ENCODE data around the gene NSUN7.

Gene NSUN7

DNA sequence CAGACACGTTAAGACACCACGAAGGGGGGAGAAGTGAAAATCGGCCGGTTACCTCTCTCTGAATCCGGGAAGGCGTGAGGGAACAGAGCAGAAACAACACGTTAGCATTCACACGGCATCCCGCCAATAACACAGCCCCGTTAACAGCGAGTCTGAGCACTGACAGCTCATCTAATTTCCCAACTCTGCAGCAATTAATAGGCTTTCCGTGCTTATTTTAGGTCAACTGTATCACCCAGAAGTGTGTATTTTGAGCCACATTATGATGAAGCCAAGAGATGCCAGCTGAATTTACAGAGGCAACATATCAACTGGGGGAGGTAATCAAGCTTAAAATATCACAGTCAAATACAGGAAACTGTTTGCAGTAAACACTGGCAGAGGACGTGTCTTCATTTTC is 92.6 kb downstream of the NSUN7 start:
- in situ Hi-C loops (cut with MboI; ENCODE audit: low sequenced_read_pairs): loop anchor here (10.0 kb wide), 1 partner anchor 98 kb away; the partner anchor contains the start of gene NSUN7

DNA sequence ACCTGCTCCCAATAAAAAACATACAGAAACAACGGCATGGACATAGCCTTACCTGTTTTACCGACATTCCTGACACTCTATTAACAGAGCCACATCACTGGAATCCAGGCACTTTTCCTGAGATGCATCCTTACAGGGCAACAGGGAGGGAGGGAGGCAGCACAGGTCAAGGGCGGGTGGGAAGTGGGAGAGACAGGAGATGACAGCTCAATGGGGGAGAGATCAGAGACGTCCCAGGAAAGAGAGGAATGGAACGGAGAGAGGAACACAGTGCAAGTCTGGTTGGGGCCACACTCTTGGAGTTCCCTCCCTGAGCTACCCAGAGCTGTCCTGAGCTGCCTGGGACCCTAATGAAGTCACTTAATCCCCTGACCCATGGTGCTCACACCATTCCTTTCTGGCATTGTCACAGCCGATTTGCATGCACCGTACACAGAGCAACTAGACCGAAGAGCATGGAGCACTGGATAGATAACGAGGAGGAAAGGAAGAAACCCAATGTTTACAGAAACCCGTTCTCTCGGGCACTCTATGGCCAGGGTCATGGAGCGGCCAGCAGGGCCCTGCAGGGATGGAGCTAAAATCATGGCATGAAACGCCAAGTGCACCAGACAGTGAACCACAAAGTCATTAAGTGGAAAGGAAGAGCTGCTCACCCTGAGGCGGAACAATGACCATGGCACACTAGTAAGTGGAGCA is 93.1 kb downstream of the NSUN7 start:
- in situ Hi-C loops (cut with MboI; ENCODE audit: low sequenced_read_pairs): loop anchor here (10.0 kb wide), 1 partner anchor 98 kb away; the partner anchor contains the start of gene NSUN7

DNA sequence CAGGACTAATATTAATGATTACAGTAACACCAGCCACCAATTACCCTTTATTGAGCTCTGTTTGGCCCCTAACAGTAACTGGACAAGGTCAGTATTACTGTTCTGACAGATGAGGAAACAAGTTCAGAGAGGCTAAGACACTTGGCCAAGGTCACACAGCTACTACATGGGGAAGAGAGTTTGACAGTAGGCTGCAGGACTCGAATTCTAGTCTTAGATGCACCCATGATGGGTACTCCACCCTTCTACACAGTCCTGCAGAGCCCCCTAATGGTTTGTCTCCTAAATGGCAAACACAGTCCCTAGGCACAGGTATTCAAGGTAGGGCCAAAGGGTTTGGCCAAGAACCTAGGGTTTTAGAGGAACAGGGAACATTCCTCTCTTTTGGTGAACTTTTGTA is 93.9 kb downstream of the NSUN7 start:
- in situ Hi-C loops (cut with MboI; ENCODE audit: low sequenced_read_pairs): loop anchor here (10.0 kb wide), 1 partner anchor 99 kb away; the partner anchor contains the start of gene NSUN7

DNA sequence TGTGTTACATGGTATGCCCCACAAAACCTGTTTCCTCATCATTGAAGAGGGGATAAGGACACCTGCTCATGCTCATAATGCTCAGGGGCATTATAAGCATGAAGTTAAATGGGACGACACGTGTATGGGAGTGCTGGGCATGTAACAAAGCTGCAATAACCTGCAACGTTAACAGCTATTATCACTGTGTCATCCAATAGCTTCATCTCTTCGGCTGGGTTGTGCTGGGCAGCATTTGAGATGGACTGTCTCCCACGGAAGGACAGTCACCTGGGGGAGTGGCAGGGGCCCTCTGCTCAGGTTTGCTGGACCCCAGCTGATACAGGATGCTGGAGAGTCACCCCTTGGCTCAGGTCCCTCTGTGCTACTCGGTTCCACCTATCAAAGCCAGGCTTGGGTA is 94.5 kb downstream of the NSUN7 start:
- in situ Hi-C loops (cut with MboI; ENCODE audit: low sequenced_read_pairs): loop anchor here (10.0 kb wide), 1 partner anchor 99 kb away; the partner anchor contains the start of gene NSUN7

DNA sequence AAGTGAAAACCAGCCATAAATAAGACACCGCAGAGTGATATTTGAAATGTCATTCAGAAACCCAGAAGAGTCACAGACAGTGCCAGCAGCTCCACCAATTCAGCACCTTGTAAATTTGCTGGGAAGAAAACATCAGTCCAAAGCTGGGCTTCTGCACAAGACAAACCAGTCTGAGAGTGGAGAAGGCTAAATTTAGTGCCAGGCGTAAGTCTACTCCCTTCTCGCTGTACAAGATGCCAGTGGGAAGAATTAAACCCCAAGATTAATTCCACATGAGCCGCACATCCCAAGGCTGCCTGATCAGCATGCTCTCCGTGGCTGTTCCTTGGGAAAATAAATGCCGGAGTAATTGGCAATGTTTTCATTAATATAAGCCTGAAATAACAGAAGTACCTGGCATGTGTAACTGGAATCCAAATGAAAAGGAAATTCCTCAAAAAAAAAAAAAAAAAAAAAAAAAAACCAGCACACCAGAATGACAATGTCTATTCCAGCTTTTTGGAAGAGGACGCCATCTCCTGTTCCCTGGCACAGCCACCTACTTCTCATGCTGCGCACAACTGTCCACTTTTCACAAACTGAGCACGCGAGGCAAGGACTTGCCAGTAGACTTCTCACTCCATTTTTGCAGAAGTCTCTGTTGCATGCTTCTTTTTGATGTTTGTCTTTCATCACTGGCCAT is 95.5 kb downstream of the NSUN7 start:
- in situ Hi-C loops (cut with MboI; ENCODE audit: low sequenced_read_pairs): loop anchor here (10.0 kb wide), 1 partner anchor 100 kb away; the partner anchor contains the start of gene NSUN7

DNA sequence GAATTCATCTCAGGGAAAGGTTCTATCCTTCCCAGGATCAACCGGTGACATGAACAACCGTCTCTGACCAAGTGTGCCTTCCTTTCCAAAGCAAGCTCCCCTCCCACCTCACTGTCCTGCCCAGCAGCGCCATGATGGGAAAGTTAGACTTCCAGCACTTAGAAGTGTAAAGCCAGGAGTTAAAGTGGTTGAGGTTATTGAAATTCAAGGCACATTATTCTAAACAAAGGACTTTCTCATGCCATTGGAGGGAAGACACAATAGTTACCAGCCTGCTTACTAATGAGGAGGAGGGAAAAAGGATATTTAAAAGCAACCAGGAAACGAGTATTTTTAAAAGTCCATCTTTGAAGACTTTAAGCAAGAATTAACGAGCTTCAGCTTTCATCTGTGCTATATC is 96.8 kb downstream of the NSUN7 start:
- in situ Hi-C loops (cut with MboI; ENCODE audit: low sequenced_read_pairs): loop anchor here (10.0 kb wide), 1 partner anchor 102 kb away; the partner anchor contains the start of gene NSUN7

DNA sequence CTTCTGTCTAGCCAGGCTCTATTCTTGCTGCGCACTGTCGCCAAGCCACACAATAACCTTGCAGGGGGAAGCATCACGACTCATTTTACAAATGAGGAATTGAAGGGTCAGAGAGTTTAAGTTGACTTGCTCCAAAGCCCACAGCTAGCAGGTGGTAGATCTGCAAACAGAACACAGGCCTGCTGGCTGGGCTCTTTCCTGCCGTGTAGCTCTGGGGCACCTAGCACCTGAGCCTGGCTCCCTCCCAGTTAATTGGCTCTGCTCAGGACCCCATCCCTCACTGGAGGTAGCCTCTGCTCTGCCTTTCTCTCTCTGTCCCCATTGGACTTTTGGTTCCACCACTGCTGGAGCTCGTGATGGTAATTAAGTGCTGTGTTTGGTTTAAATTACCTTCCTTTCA is 98.5 kb downstream of the NSUN7 start:
- in situ Hi-C loops (cut with MboI; ENCODE audit: low sequenced_read_pairs): loop anchor here (10.0 kb wide), 1 partner anchor 103 kb away; the partner anchor contains the start of gene NSUN7

DNA sequence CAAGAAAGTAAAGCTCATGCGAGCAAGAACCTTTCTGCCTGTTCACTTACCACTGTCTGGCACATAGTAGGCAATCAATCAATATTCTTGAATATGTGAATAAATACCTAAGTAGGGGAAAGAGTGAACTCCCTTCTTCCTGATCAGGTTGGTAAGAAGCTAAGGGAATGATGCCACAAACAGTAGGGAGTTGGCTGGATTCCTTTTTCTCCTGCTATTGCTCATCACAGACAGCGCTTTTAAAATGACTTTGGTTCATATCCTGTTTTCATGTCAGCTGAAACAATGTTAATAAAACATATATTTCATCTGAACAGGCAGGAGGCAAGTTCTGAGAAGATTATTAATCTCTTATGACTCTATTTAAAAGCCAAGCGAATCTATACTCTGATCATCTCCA is 99.2 kb downstream of the NSUN7 start:
- in situ Hi-C loops (cut with MboI; ENCODE audit: low sequenced_read_pairs): loop anchor here (10.0 kb wide), 1 partner anchor 104 kb away; the partner anchor contains the start of gene NSUN7

DNA sequence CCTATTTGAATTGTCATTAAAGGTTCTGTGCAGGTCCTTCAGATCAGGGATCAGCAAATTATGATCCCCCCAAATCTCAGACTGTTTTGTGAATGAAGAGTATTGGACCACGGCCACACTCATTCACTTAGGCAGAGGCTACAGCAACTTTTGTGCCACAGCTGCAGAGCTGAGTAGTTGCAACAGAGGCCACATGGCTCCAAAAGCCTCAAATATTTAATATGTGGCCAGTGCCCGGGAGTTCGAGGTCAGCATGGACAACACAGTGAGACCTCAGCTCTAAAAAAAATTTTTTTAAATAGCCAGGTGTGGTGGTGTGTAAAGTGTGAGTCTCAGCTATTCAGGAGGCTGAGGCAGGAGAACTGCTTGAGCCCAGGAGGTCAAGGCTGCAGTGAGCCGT is 100.7 kb downstream of the NSUN7 start:
- in situ Hi-C loops (cut with MboI; ENCODE audit: low sequenced_read_pairs): no loop called here

DNA sequence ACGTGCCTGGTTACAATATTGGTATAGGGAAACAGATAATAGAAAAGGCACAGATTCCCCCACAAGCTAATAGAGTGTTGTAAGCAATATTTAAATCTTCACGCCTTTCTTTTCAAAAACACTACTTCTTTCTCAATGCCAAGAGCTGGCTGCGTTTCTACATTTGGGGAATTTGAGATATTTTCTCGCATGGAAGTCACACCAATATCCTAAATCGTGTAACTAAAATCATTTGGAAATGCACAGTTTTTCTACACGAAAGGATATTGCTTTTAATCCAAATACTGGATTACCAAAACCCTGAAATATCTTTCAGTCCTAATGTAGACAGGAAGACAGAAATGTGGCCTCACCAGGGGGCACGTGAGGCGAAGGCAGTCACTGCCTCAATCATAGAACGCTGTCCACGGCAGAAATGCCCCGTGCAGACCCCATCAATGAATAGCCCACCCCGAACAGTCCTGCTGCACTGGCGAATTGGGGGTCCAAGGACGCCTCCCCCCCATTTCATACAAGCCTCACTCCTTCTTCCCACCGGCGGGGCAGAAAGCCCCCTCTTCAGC is 106.6 kb downstream of the NSUN7 start:
- in situ Hi-C loops (cut with MboI; ENCODE audit: low sequenced_read_pairs): no loop called here

DNA sequence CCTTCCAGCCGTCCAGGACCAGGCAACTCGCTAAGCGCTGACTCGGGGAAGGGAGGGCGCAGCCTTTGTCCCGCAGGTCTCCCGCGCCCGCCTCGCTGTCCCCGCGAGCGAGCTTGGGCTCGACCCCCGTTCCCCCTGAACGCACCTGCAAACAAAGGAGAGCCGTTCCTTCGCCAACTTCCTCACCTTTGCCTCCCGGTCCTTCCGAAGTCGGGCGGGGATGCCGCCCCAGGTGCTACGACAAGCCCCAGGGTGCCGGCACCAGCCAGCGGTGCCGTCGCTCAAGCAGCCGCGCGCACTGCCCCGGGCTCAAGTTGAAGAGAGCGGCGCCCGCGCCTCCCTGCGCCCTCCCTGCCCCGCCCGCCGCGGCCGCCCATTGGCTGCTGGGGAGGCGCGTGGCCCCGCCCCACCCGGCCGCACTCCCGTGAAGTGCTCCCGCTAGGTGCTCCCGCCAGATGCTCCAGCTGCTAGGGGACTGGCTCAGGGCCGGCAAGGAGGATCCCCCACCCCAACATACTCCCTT is 107.1 kb downstream of the NSUN7 start:
- in situ Hi-C loops (cut with MboI; ENCODE audit: low sequenced_read_pairs): no loop called here

DNA sequence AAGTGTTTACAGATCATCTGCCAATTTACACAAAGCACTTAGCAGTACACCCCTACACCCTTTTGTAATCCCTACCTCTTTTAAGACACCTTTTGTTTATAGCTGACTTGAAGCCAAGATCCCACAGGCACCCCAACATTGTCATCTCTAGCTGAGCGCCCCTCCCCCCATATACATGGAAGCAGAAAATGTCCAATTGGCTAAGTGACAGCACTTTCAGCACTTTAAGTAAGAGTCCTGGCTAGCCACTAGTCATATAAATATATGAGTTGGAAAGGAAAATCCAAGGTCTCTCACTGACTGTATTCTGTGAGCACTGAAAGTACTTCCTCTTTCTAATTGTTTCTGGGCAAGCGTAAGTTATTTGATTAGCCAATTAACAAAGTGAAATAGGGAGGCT is 108.2 kb downstream of the NSUN7 start:
- in situ Hi-C loops (cut with MboI; ENCODE audit: low sequenced_read_pairs): no loop called here

DNA sequence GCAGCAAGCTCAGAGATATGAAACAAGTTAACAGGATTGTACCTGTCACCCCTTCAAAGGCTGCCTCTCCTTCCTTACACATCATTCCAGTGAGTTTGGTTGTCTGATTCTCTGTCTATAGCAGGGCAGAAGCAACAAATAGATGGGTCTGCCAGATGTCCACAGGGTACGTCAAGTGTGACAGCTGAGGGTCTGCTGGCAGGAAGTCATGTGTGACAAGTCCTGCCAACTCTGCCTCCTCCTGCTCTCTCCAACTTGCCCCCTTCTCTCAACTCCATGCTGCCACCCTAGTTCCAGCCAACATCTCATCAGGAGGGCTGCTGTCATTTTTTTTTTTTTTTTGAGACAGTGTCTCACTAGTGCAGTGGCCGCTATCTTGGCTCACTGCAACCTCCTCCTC is 109.2 kb downstream of the NSUN7 start:
- in situ Hi-C loops (cut with MboI; ENCODE audit: low sequenced_read_pairs): no loop called here
